ENCODE measurements around the gene DUSP8.
A peak's percentile ranks its signal among the peaks of the same experiment; 100 is the strongest.

DUSP8 gene

GRCh38 chr11:1548221-1549070 lies 23.6 kb downstream of the DUSP8 start:
- DNase-seq = peak; percentile 67

DNA sequence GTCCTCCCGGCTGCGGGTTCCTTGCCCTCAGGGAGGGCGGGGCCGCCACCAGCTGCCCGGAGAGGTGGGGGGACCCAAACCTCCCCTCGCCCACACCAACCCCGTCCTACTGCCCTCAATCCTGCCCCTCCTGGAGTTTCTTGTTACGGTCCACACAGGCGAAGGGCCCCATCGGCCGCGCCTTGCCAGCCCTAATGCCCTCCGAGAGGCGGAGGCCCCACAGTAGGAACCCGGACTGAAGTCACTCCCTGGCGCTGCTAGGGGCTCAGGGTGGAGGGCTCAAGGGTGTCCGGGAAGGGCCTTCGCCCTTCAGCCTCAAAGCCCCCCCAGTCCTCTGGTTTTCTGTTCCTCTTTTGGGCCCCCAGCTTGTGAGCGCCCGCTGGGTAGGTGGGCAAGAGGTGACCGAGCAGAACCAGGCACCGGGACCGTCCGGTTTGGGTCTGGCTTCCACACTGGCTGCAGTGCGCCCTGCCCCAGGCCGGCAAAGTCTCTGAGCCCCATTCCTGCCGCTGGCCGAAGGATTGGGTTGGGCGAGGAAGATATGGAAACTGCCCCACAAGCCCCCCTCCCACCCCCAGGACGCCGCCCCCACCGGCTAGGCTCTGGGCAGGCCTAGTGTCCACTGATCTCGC lies 24.5 kb downstream of the DUSP8 start:
- DNase-seq = no peak

- peak; percentile 79 for DNase-seq
Observed at GRCh38 chr11:1546536-1547466, 25.3 kb downstream of the DUSP8 start.

DNA sequence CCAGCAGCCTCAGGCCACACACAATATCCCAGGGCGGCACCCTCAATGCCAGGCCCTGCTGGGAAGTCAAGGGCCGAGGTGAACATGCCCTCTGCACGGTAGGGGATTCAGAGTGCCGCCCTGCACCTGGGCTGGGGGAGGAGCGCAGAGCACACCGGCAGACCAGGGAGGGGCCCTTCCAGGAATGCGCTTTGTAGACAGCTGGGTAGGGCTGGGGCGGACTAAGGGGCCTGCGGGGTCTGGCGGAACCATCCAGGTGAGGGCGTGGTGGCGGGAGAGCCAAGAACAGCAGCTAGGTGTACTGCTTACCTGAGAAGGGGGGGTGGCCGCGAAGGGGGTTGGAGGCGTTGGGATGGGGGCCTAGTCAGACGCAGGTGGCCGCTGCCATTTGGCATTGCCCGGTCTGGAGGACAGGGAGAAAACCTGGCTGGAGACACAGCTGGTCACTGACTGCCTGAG lies 26.0 kb downstream of the DUSP8 start:
- DNase-seq = peak; percentile 25

- no peak for DNase-seq
Observed at GRCh38 chr11:1545432-1545831, 26.6 kb downstream of the DUSP8 start.

GRCh38 chr11:1544536-1544935 lies 27.5 kb downstream of the DUSP8 start:
- no peak for DNase-seq

DNA sequence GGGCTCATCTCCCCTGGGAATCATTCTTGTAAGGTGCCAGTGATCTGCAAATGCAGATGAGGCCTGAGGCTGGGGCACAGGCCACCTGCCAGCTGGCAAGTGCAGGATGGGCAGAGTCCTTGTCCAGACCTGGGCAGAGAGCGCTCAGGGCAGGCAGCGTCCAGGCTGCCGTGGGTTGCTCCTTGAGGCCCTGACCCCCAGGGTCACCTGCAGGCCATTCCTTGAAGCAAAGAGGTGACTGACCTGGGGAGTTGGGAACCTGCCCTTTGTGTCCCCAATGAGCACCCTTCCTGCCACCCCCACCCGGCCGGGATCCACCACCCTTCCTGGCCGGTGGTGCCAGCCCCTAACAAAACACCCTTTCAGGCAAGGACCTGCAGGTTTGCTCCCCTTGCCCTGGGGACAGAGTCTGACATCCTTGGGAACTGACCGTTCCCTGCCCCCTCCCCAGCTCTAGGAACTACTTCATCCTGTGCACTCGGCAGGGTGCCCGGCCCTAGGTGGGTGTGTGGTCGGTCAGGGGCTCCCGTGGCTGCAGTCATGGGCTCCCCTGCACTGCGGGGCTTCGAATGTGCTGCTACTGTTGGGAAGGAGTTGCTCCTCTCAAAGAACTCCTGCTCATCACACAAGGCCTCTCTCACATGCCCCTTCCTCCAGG lies 28.3 kb downstream of the DUSP8 start:
- DNase-seq = no peak

- DNase-seq = peak; percentile 65
Observed at GRCh38 chr11:1542267-1542666, 29.8 kb downstream of the DUSP8 start.

GRCh38 chr11:1541474-1542204 lies 30.4 kb downstream of the DUSP8 start:
- no peak for DNase-seq

GRCh38 chr11:1540074-1540473 lies 32.0 kb downstream of the DUSP8 start:
- DNase-seq = no peak

GRCh38 chr11:1538153-1538552 lies 33.9 kb downstream of the DUSP8 start:
- DNase-seq = no peak

DNA sequence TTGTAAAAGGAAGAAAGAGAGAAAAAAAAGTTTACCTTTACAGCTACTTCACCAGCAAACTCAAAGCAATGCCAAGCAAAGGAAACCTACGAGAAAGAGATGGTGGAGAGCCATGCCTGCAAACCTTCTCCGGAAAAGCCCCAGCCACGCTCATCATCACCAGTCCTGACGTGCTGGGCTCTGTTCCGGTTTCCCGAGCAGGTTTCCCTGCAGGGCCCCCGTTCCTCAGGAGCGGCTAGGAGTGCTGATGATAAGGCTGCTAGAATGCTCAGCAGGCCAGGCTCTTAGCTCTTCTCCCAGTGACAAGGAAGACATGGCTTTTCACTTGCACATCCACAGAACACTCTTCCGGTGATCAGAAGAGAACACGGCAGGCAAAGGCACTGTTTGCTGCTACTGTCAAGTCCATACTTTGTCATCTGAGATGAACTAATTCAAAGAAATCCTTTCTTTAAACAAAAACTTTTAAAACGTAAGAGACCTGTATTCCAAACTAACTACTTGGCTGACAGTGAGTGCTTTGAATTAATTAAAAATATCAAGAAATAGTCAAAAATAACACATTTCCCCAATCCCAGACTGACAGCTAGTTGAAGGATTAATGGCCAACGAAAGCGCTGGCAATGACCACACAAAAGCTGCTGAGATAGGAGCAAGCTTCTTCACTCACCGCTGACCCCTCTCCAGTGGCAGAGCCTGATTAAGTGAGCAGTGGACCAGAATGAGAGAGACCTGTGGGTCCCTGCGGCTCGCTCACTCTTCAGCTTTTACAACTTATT lies 35.8 kb downstream of the DUSP8 start:
- DNase-seq = no peak

DNA sequence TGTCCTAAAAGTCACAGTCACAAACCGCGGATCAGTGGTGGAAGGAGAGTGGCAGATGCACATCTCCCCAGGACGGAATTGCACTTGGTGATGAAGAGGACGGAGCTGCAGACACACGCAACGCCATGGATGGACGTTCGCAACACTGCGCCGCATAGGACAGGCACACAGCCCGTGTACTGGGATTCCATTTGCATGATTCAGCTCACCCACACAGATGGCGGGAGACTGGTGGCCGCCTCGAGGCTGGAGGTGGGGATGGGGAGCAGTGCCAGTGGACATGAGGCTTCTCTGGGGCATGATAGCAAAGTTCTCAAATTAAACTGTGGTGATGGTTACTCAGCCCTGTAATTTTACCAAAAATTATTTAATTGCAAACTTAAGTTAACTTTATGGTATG lies 37.4 kb downstream of the DUSP8 start:
- no peak for DNase-seq

DNA sequence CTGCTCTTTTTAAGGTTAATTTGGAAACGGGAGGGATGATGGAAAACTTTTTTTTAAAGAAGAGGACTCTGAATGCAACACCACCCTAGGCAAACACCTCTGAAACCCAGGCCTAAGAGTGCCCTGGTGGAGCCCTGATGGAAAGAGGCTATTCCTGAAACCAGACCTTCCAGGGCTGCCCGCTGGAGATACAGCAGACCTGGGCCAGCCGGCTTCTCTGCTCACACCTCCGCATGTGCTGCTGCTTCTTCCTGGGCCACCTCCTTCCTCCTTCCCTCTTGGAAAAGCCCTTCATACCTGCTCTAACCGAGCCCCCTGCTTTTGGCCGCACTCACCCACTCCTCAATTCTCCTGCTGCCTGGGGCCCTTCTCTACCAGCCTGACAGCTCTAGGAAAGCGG lies 37.9 kb downstream of the DUSP8 start:
- DNase-seq = no peak

- DNase-seq = no peak
Observed at GRCh38 chr11:1533342-1533725, 38.7 kb downstream of the DUSP8 start.

GRCh38 chr11:1532606-1533341 lies 39.3 kb downstream of the DUSP8 start:
- DNase-seq = no peak

DNA sequence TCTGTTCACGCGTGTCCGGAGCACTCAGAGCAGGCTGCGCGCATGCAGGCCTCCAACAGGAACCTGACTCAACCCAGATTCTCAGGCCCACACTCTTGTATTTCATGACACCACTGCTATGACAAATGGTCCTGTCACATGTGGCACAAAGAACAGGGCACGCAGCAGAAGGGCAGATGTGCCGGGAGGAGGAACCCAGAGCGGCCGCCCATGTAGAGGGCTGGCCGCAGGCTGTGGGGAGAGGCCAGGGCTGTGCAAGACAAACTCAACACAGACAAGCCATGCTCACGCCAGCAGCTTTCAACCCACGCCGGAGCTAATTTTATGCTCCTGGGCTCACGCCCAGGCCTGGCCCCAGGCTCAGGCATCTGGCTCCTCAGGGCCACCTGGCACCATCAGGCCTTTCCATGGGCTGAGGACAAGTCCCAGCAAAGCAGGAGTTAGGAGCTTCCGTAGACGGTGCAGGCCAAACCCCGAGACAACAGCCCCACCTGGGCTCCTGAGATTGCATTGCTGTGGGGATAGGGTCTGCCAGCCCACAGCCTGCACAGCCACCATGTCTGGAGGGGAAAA lies 40.0 kb downstream of the DUSP8 start:
- no peak for DNase-seq

- DNase-seq = no peak
Observed at GRCh38 chr11:1531449-1532013, 40.5 kb downstream of the DUSP8 start.

- DNase-seq = no peak
Observed at GRCh38 chr11:1530686-1531448, 41.2 kb downstream of the DUSP8 start.
